IPS-15b (cell line): ENCODE data around the gene DNAI4.

Experiments used
- H3K27me3 ChIP-seq: one replicate; pipeline ENCODE4 v1.6.1; 2013; ENCODE audit warnings: low read length; ENCODE audit not compliant: control insufficient read depth, insufficient read depth
- H3K36me3 ChIP-seq: one replicate; pipeline ENCODE4 v1.6.1; 2013; ENCODE audit warnings: low read length; ENCODE audit not compliant: control insufficient read depth, insufficient read depth
- H3K4me1 ChIP-seq: one replicate; pipeline ENCODE4 v1.6.1; 2013; ENCODE audit warnings: mild to moderate bottlenecking, low read length; ENCODE audit not compliant: control insufficient read depth, insufficient read depth
- H3K4me3 ChIP-seq: one replicate; pipeline ENCODE4 v1.5.1; 2013; ENCODE audit warnings: low read depth, low read length
- H3K9ac ChIP-seq: one replicate; pipeline ENCODE4 v1.6.1; 2013; ENCODE audit warnings: low read depth, mild to moderate bottlenecking, low read length
- H3K9me3 ChIP-seq: one replicate; pipeline ENCODE4 v1.6.1; 2013; ENCODE audit warnings: mild to moderate bottlenecking, low read length; ENCODE audit not compliant: control insufficient read depth, insufficient read depth

DNAI4 gene

DNA sequence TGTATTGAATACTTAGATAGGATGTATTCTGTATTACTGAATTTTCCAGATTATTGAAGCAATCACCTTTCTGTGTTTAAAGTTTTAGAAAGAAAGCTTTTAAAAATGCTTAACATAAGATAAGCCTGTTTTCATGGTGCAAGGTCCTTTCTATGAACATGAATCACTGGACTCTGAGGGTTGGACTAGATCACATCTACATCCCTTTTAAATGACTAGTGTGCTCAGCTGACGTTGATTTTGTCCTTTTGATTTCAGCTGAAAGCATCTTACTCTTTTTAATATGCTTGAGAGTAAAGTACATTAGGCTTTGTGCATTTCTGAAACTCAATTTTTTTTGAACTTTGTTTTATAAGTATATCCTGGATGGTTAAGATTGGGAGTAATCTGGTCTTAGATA lies 16.3 kb upstream of the DNAI4 start:
- Histone ChIP-seq H3K9ac (no peak overlapping the region), H3K9me3 (no peaks in the 10 kb centered on the region), H3K27me3 (no peaks in the 10 kb centered on the region), H3K36me3 (no peaks in the 10 kb centered on the region), H3K4me1 (no peaks in the 10 kb centered on the region), H3K4me3 (no peak overlapping the region)

DNA sequence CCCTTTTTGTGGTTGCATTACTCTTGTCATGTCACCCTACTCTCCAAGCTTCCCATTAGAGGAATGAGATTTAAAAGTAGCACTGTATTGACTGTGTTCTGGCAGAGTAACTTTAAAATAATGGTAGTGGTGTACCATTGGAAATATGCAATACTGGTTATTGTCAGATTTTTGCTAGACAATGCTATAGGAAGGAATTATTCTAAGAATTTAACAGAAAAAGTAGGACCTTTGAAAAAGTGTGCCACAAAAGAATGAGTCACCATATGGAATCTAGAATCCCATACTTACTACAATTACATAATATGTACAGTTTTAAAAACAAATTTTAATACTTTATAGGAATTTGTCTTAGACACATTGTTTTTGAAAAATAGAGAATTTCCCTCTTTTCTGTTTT lies 14.0 kb upstream of the DNAI4 start:
- H3K9ac ChIP-seq: no peak overlapping the region
- H3K4me3 ChIP-seq: no peak overlapping the region
- no peaks in the 10 kb centered on the region for H3K9me3 ChIP-seq
- H3K4me1 ChIP-seq: peaks cover 3% of the 10 kb centered on the region
- no peaks in the 10 kb centered on the region for H3K36me3 ChIP-seq
- H3K27me3 ChIP-seq: no peaks in the 10 kb centered on the region

DNA sequence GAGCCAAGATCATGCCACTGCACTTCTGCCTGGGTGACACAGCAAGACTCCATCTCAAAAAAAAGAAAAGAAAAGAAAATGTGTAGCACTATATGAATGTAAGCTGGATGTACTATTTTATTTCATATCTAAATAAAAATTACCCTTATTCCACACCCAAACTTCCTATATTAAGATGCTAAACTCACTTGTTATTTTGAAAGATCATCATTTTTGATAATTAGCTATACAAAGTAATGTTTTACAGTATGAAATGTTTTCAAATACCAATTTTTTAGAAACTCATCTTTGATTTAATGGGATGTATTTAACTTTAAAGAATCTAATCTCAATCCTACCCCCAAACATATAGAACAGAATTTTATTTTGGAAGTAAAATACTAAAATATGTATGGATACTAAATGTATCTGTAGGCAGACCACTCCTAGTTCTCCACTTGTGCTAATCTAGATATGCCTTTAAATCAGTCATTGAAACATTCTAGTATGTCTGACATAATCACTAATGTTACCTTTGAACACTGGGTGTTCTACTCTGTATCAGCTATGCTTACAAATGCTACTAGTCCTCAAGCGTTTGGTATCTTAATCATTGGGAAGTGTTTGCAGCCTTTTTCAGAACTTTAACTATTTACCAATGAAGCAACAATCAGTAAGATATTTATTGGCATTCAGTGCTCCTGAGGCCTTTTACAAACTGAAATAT lies 13.0 kb upstream of the DNAI4 start:
- Histone ChIP-seq H3K9ac (no peak overlapping the region), H3K4me3 (no peak overlapping the region), H3K9me3 (no peaks in the 10 kb centered on the region), H3K27me3 (no peaks in the 10 kb centered on the region), H3K36me3 (no peaks in the 10 kb centered on the region), H3K4me1 (peaks cover 5% of the 10 kb centered on the region)

DNA sequence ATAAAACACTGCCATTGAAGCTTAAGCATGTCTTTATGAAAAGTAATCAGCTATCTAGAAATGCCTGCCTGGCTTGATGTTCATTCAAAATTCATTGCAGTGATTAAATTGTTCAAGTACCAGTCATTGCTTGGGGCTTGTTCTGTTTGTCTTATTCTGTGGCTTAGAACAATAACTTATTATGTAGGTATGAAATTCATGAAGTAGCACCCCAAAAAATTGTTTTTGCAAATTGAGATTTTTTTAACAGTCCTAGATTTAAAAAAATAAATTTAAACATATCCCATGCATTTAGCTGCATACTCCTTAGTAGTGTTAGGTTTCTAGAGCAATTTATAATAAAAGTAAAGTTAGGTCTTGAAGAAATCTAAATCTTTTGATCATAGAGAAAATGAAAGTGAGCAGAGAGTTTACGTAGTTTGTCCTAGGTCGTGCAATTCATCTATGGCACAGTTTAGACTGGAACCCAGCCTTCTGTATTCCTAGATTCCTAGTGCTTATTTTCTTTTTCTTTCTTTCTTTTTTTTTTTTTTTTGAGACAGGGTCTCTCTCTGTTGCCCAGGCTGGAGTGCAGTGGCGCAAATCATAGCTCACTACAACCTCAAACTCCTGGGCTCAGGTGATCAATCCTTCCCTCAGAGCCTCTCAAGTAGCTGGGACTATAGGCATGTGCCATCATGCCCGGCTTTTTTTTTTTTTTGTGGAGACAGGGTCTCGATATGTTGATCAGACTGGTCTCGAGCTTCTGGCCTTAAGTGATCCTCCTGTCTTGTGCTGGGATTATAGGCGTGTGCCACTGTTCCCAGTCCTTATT lies 9.4 kb upstream of the DNAI4 start:
- Histone ChIP-seq H3K4me3 (no peak overlapping the region), H3K4me1 (peaks cover 11% of the 10 kb centered on the region), H3K27me3 (no peaks in the 10 kb centered on the region), H3K9ac (no peak overlapping the region), H3K9me3 (no peaks in the 10 kb centered on the region), H3K36me3 (no peaks in the 10 kb centered on the region)

DNA sequence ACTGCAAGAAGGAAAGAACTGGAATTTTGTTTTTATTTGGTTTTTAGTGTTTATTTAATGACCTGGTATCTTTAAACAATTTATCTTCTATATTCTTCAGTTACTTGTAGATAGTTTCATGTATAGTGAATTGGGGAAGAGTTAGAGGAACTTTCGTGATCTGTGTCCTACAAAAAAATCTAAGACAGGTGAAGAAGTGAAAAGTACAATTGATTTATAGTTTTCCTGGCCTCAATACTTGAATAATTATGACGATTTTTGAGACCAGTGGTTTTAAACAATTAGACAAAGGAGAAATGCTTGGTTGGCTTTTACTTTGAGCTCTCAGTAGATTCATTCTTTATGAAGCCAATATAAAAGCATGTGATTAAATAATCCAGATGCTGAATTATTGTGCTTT lies 7.6 kb upstream of the DNAI4 start:
- H3K4me3 ChIP-seq: peak overlapping the region; percentile 5
- H3K27me3 ChIP-seq: no peaks in the 10 kb centered on the region

DNA sequence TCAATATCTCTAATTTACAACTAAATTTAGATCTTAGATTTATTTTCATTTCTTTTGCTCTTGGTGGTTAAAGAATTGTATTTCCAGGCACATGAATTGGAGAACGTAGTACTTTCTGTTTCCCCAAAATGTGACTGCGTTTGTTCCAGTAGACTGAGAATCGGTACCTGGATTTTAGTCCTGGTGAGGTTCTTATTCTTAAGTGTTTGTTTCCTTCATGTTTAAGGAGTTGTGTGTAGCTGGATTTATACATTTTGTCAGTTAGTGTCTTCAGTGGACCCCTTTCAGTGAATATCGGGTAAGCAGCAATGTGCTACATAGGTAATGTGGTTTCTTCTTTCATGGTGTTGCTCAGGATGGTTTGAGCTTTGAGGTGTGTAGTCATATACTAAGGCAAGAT lies 6.9 kb upstream of the DNAI4 start:
- H3K9me3 ChIP-seq: no peaks in the 10 kb centered on the region
- H3K4me1 ChIP-seq: peaks cover 11% of the 10 kb centered on the region
- H3K27me3 ChIP-seq: no peaks in the 10 kb centered on the region
- no peaks in the 10 kb centered on the region for H3K36me3 ChIP-seq
- H3K9ac ChIP-seq: peak overlapping the region; percentile 71
- peak overlapping the region; percentile 88 for H3K4me3 ChIP-seq

More for the DNA sequence above, 7.6 kb upstream of the DNAI4 start:
- Histone ChIP-seq H3K4me1 (peaks cover 11% of the 10 kb centered on the region), H3K9me3 (no peaks in the 10 kb centered on the region), H3K36me3 (no peaks in the 10 kb centered on the region), H3K9ac (no peak overlapping the region)

DNA sequence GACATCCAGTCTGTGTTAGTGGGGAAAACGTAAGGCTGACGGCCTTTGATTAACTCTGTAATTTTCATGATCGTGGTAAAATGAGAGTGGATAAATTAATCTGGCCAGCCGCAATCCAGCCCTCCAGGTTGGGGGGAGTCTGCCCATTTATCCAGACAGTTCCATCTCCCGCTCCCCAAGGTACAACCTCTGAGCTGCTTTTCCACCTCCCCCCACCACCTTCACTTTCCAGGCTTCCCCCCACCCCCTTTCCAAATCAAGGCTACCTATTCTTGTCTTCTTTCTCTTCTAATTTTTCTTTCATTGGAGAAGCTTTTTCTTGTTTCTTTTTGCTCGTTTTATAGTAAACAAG lies 6.1 kb upstream of the DNAI4 start:
- Histone ChIP-seq H3K4me3 (peak overlapping the region; percentile 88), H3K36me3 (no peaks in the 10 kb centered on the region), H3K4me1 (peaks cover 11% of the 10 kb centered on the region), H3K9ac (peak overlapping the region; percentile 71), H3K9me3 (no peaks in the 10 kb centered on the region), H3K27me3 (no peaks in the 10 kb centered on the region)

DNA sequence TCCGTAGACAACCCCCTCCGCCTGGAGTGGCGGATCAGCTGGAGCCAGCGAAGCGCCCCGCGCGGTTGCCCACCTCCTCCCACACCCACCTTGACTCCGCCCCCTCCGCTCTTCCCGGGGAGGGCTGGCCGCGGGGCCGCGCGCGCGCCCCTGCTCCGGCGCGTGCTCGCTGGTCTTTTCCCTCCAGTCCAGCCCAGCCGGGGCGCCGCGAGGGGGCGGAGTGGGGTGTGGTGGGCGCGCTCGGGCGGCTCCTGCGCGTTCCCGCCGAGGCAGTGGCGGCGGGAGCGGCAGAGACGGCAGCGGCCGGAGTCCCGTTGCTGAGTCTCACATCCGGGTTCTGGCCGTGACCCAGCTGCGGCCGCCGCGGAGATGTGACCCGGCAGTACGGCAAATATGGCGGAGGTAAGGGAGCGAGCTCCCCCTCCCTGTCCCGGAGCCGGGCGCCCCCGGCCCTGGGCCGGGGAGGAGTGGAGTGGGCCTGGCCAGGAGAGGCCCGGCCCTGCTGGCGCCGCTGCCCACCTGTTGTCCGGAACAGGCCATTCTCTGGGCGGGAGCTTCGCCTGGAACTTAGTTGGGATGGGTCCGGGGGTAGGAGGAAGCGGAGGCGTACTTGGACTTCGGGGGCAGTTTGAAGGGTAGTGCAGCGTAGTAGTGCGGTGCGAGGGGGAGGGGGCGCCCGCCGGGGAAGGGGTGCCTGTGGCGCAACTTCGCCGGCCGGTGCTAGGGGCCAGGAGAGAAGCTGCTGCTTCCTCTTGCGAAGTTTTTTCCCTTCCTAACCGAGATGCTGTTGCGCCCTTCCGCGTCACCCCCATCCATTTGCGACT lies 5.6 kb upstream of the DNAI4 start:
- H3K27me3 ChIP-seq: no peaks in the 10 kb centered on the region
- H3K4me3 ChIP-seq: peak overlapping the region; percentile 88
- no peaks in the 10 kb centered on the region for H3K9me3 ChIP-seq
- H3K9ac ChIP-seq: peak overlapping the region; percentile 71
- H3K4me1 ChIP-seq: peaks cover 11% of the 10 kb centered on the region
- H3K36me3 ChIP-seq: no peaks in the 10 kb centered on the region

DNA sequence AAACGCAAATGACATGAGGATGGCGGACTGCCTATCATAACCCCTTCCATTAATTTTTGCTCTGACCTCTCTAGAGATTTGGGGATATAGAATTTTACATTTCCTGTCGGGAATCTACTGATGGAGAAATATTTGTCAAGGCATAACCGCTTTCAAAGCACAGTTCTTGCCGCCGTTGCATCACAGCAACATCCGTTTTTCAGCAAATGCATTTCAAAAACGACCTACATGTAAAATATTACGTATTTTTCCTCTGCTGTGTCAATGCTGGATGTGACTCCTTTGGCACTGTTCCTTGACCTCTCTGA lies 5.0 kb upstream of the DNAI4 start:
- Histone ChIP-seq H3K4me1 (peaks cover 11% of the 10 kb centered on the region), H3K4me3 (peak overlapping the region; percentile 47), H3K27me3 (no peaks in the 10 kb centered on the region), H3K9ac (no peak overlapping the region), H3K36me3 (no peaks in the 10 kb centered on the region), H3K9me3 (no peaks in the 10 kb centered on the region)

DNA sequence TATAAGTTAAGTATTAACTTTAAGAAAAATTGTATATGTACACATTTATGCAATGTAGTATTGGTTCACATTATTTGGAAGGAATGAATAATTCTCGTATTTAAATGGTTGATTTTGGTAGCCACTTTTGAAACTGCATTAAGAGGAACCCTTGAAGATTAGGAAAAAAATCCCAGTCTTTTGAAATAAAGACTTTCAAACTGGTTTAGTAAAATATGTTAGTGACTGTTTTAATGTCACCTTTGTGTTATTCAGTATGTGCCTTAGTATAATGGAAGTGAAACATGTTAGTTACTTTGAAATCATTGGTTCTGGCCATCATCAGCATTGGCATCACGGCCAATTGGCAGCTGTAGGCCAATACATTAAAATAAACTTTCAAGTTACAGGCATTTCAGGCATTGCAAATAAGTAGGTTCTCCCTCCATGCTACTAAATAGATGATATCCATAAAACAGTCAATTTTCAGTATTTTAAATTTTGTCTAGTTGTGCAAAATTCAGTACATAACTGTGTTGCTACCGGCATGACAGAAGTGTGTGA lies 4.6 kb upstream of the DNAI4 start:
- Histone ChIP-seq H3K36me3 (no peaks in the 10 kb centered on the region), H3K4me3 (peak overlapping the region; percentile 47), H3K27me3 (no peaks in the 10 kb centered on the region), H3K4me1 (peaks cover 11% of the 10 kb centered on the region), H3K9ac (no peak overlapping the region), H3K9me3 (no peaks in the 10 kb centered on the region)

DNA sequence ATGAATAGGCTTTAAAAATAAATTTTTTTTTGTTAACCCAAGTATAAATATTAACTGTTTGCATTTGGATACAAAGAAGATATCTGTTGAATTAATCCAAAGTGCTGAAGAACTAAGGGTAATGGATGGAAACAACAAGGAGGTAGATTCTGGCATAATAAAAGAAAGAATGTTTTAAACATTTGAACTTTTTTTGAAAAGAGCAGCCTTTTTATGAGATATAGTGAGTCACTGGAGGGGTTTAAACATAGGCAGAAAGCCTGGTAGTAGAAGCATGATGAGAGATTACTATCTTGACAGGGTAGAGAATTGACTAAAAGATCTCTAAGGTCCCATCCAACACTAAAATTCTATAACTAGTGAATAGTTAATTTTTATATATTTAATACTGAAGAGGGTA lies 2.9 kb upstream of the DNAI4 start:
- no peak overlapping the region for H3K4me3 ChIP-seq
- H3K9ac ChIP-seq: no peak overlapping the region
- no peaks in the 10 kb centered on the region for H3K9me3 ChIP-seq
- peaks cover 9% of the 10 kb centered on the region for H3K4me1 ChIP-seq
- H3K27me3 ChIP-seq: no peaks in the 10 kb centered on the region
- H3K36me3 ChIP-seq: no peaks in the 10 kb centered on the region
